Measurements from ENCODE around the gene RETREG3. TPM values are rescaled to one million over a fixed set of nuclear protein-coding genes. Genes with fewer than 3 reads are reported as not detected.

RETREG3 gene
- total and polyA plus RNA-seq, 2 experiments from 2014 or later, result 8.0 to 38.2 TPM

GRCh38 chr17:42596386-42596785 lies 12.8 kb downstream of the RETREG3 start:
- no peak overlapping the region for H2AFZ ChIP-seq
- H4K20me1 ChIP-seq (replicated peaks; ENCODE audit: insufficient read depth), result peaks cover 8% of the 10 kb centered on the region; the same call in 1 of the 2 replicates
- H3K36me3 ChIP-seq (ENCODE audit: insufficient read depth), result no peaks in the 10 kb centered on the region
- Mint-ChIP-seq H3K4me3 (no peak overlapping the region), H3K27me3 (ENCODE audit: insufficient read depth, low read depth, poor library complexity) (peaks cover 3% of the 10 kb centered on the region), H3K36me3 (ENCODE audit: low read depth) (peaks cover 4% of the 10 kb centered on the region; the same call in 1 of the 3 replicates), H3K9me3 (no peaks in the 10 kb centered on the region), H3K4me1 (no peaks in the 10 kb centered on the region), H3K27ac (no peak overlapping the region)
- peaks cover 25% of the 10 kb centered on the region for H3K79me2 ChIP-seq (replicated peaks; ENCODE audit: insufficient read depth)
- H3K27ac ChIP-seq (ENCODE audit: low read depth), result no peak overlapping the region
- DNase-seq (ENCODE audit: low spot score) (no peak), ATAC-seq (no peak)
- no peaks in the 10 kb centered on the region; the same call in 1 of the 2 replicates for H3F3A ChIP-seq (replicated peaks; ENCODE audit: low read depth)
- TF ChIP-seq REST (IDR thresholded peaks at IDR 0.05; ENCODE audit: unreplicated experiment) (no peak), JUNB (IDR thresholded peaks at IDR 0.05; ENCODE audit: unreplicated experiment) (no peak), ETS1 (IDR thresholded peaks at IDR 0.05) (no peak), POLR2AphosphoS5 (IDR thresholded peaks at IDR 0.05; ENCODE audit: low read depth) (no peak), STAT1 (IDR thresholded peaks at IDR 0.05; ENCODE audit: unreplicated experiment) (no peak), EZH2 (IDR thresholded peaks at IDR 0.05; ENCODE audit: low read depth, unreplicated experiment) (no peak), CREB1 (CRISPR knock-in tag; IDR thresholded peaks at IDR 0.05; ENCODE audit: low read depth) (no peak), CTCF (conservative IDR thresholded peaks at IDR 0.05; ENCODE audit: low read depth in 2 of 2) (no peak), ZNF462 (CRISPR knock-in tag; IDR thresholded peaks at IDR 0.05) (no peak), NANOG (IDR thresholded peaks at IDR 0.05; ENCODE audit: borderline replicate concordance) (no peak), ZNF331 (CRISPR knock-in tag; IDR thresholded peaks at IDR 0.05; ENCODE audit: low read depth) (no peak), ZNF114 (CRISPR knock-in tag; IDR thresholded peaks at IDR 0.05) (no peak), EZH2phosphoT487 (IDR thresholded peaks at IDR 0.05; ENCODE audit: unreplicated experiment) (no peak)
- no peaks in the 10 kb centered on the region for H3K9me2 ChIP-seq (ENCODE audit: insufficient read depth)
- H3K27me3 ChIP-seq (ENCODE audit: insufficient read depth), result no peaks in the 10 kb centered on the region
- no peak overlapping the region for H3K4me2 ChIP-seq
- no peaks in the 10 kb centered on the region for H3K4me1 ChIP-seq (ENCODE audit: insufficient read depth)
- no peak overlapping the region for H3K4me3 ChIP-seq
